NK-92 (cell line): Measurements from ENCODE around the gene PRELID2.
"Not testable (repeated sequence)": the region's sequence is repeated elsewhere in the genome, so short reads cannot be mapped to it uniquely, and the experiment has no call there.

Source experiments
- DNase-seq: peaks from one replicate; lab custom pipeline; 2025; ENCODE audit not compliant: unreplicated experiment; lab: John Stamatoyannopoulos, UW

Gene PRELID2

GRCh38 chr5:145834917-145835847 lies at the start of gene PRELID2:
Gene PRELID2, minus strand, starts transcription at chr5:145835342. Its CDS starts 91 bp downstream, at chr5:145835251.
- DNase-seq: no peak

GRCh38 chr5:145874765-145875164 lies 39.6 kb upstream of the PRELID2 start:
- DNase-seq: no peak

- no peak for DNase-seq
Measured at GRCh38 chr5:145872914-145873313, 37.8 kb upstream of the PRELID2 start, which contains the start of gene GRXCR2. Gene GRXCR2, minus strand, starts transcription at chr5:145873014. Its CDS starts 46 bp downstream, at chr5:145872968.

- DNase-seq: no peak
Measured at GRCh38 chr5:145872486-145872885, 37.3 kb upstream of the PRELID2 start.

GRCh38 chr5:145869753-145870152 lies 34.6 kb upstream of the PRELID2 start:
- no peak for DNase-seq

- no peak for DNase-seq
Measured at GRCh38 chr5:145867806-145868205, 32.7 kb upstream of the PRELID2 start.

GRCh38 chr5:145864432-145864831 lies 29.3 kb upstream of the PRELID2 start:
- not testable (repeated sequence) for DNase-seq

- no peak for DNase-seq
Measured at GRCh38 chr5:145863003-145863402, 27.9 kb upstream of the PRELID2 start.

- no peak for DNase-seq
Measured at GRCh38 chr5:145859897-145860296, 24.8 kb upstream of the PRELID2 start.

GRCh38 chr5:145859453-145859852 lies 24.3 kb upstream of the PRELID2 start:
- DNase-seq: no peak

GRCh38 chr5:145858959-145859358 lies 23.8 kb upstream of the PRELID2 start:
- no peak for DNase-seq

GRCh38 chr5:145856285-145856818 lies 21.2 kb upstream of the PRELID2 start:
- no peak for DNase-seq

- DNase-seq: no peak
Measured at GRCh38 chr5:145855763-145856267, 20.7 kb upstream of the PRELID2 start.

GRCh38 chr5:145854651-145855258 lies 19.6 kb upstream of the PRELID2 start:
- no peak for DNase-seq

- DNase-seq: no peak
Measured at GRCh38 chr5:145853781-145854376, 18.7 kb upstream of the PRELID2 start.

- DNase-seq: no peak
Measured at GRCh38 chr5:145852990-145853389, 17.8 kb upstream of the PRELID2 start.

- DNase-seq: no peak
Measured at GRCh38 chr5:145848854-145849253, 13.7 kb upstream of the PRELID2 start.

- DNase-seq: no peak
Measured at GRCh38 chr5:145847499-145848497, 12.7 kb upstream of the PRELID2 start.

- no peak for DNase-seq
Measured at GRCh38 chr5:145846081-145846480, 10.9 kb upstream of the PRELID2 start.

- no peak for DNase-seq
Measured at GRCh38 chr5:145841299-145841698, 6.2 kb upstream of the PRELID2 start.
